ENCODE data around the gene STRN3. TPM values are rescaled to one million over a fixed set of nuclear protein-coding genes. Genes with fewer than 3 reads are reported as not detected.

STRN3 gene
- total and polyA plus RNA-seq, 2 of the 8 experiments (the other 6 are each of a cell fraction or from before 2014, with no cell fraction given) = 8.7 to 38.1 TPM

DNA sequence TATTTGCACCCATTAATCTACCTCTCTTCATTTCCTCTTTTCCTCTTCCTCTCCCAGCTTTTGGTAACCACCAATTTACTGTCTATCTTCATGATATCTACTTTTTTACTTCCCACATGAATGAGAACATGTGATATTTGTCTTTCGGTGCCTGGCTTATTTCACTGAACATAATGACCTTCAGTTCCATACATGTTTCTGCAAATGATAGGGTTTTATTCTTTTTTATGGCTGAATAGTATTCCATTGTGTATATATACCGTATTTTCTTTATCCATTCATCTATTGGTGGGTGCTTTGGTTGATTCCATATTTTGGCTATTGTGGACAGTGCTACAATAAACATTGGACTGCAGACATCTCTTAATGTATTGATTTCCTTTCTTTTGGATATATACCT, 49.0 kb upstream of the STRN3 start (continued):
- TF ChIP-seq E2F6 (IDR thresholded peaks at IDR 0.05) (no peak), KDM4A (IDR thresholded peaks at IDR 0.05; ENCODE audit: low read depth, low read length, severe bottlenecking) (no peak), ZNF274 (IDR thresholded peaks at IDR 0.05; ENCODE audit: borderline replicate concordance, extremely low read depth, low read length) (no peak), RAD21 (IDR thresholded peaks at IDR 0.05 in 1 of 2, conservative IDR thresholded peaks at IDR 0.05 in 1 of 2; ENCODE audit: low read depth in 2 of 2, low read length in 2 of 2) (no peak), SP4 (IDR thresholded peaks at IDR 0.05; ENCODE audit: low read length) (no peak)

Data from H1 (cell line).